GM12801 (cell line): ENCODE data around the gene ATR.

ENCODE experiments used
- CTCF ChIP-seq: IDR thresholded peaks from one replicate; pipeline ENCODE4 v1.5.1; 2011; ENCODE audit warnings: control low read depth; ENCODE audit not compliant: insufficient read length; ENCODE audit errors: extremely low read depth

The ATR gene

GRCh38 chr3:142615171-142615570 is 36.6 kb upstream of the ATR start:
- no peak for TF ChIP-seq CTCF

- no peak for TF ChIP-seq CTCF
Measured at GRCh38 chr3:142614059-142614626, 35.6 kb upstream of the ATR start.

GRCh38 chr3:142613491-142613890 is 35.0 kb upstream of the ATR start:
- no peak for TF ChIP-seq CTCF

GRCh38 chr3:142611206-142611605 is 32.7 kb upstream of the ATR start:
- TF ChIP-seq CTCF: no peak

GRCh38 chr3:142609136-142609535 is 30.6 kb upstream of the ATR start:
- no peak for TF ChIP-seq CTCF

GRCh38 chr3:142608631-142609030 is 30.1 kb upstream of the ATR start:
- no peak for TF ChIP-seq CTCF

- no peak for TF ChIP-seq CTCF
Measured at GRCh38 chr3:142604940-142605339, 26.4 kb upstream of the ATR start.
